Hindlimb muscle (tissue), 1 donor: ENCODE data around the gene SIPA1. TPM values are rescaled to one million over a fixed set of nuclear protein-coding genes. Genes with fewer than 3 reads are reported as not detected.
A peak's percentile ranks its signal among the peaks of the same experiment; 100 is the strongest.

Source experiments
- DNase-seq: peaks from one replicate; pipeline ENCODE4 v3.0.0-alpha.2; 2013
- polyA plus RNA-seq: library from polyadenylated mRNA; unstranded; fragments of 120-200 nt; gene quantifications from one replicate; pipeline ENCODE4 v1.2.1, GENCODE V29; 2013; ENCODE audit not compliant: insufficient read length

The SIPA1 gene, protein sequence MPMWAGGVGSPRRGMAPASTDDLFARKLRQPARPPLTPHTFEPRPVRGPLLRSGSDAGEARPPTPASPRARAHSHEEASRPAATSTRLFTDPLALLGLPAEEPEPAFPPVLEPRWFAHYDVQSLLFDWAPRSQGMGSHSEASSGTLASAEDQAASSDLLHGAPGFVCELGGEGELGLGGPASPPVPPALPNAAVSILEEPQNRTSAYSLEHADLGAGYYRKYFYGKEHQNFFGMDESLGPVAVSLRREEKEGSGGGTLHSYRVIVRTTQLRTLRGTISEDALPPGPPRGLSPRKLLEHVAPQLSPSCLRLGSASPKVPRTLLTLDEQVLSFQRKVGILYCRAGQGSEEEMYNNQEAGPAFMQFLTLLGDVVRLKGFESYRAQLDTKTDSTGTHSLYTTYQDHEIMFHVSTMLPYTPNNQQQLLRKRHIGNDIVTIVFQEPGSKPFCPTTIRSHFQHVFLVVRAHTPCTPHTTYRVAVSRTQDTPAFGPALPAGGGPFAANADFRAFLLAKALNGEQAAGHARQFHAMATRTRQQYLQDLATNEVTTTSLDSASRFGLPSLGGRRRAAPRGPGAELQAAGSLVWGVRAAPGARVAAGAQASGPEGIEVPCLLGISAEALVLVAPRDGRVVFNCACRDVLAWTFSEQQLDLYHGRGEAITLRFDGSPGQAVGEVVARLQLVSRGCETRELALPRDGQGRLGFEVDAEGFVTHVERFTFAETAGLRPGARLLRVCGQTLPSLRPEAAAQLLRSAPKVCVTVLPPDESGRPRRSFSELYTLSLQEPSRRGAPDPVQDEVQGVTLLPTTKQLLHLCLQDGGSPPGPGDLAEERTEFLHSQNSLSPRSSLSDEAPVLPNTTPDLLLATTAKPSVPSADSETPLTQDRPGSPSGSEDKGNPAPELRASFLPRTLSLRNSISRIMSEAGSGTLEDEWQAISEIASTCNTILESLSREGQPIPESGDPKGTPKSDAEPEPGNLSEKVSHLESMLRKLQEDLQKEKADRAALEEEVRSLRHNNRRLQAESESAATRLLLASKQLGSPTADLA
- 41.7 TPM for polyA plus RNA-seq

DNA sequence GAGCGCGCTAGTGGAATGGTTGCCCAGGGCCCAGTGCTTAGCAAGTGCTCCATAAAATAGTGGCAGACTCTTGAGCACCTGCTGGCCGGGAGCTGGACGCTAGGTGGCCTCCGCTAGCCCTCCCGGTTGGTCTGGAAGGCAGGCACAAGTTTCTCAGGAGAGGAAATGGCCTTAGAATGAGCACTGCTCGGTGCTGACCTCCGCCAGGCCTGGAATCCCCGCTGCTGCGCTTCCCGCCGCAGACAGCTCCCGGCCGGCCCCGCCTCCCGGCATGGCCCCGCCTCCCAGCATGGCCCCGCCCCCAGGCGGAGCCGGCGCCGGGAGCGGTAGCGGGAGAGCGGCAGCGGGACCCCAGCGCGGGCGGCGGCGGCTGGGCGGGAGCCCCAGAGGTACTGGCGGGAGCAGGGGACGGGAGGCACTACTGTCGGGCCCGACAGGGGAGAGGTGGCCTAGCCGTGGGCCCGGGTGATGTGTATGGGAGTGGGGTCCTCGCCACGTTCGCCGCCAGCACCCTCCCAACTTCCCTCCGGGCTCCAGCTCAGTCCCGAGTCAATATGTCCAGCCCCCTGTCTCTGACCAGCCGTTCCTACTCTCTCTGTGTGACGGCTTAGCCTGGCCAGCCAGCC lies at the start of gene SIPA1:
Gene SIPA1, plus strand, starts transcription at position 308 of the 626 bp plus-strand sequence. CDS start 2,821 bp downstream, outside the sequence.
- peak; percentile 85 for DNase-seq

DNA sequence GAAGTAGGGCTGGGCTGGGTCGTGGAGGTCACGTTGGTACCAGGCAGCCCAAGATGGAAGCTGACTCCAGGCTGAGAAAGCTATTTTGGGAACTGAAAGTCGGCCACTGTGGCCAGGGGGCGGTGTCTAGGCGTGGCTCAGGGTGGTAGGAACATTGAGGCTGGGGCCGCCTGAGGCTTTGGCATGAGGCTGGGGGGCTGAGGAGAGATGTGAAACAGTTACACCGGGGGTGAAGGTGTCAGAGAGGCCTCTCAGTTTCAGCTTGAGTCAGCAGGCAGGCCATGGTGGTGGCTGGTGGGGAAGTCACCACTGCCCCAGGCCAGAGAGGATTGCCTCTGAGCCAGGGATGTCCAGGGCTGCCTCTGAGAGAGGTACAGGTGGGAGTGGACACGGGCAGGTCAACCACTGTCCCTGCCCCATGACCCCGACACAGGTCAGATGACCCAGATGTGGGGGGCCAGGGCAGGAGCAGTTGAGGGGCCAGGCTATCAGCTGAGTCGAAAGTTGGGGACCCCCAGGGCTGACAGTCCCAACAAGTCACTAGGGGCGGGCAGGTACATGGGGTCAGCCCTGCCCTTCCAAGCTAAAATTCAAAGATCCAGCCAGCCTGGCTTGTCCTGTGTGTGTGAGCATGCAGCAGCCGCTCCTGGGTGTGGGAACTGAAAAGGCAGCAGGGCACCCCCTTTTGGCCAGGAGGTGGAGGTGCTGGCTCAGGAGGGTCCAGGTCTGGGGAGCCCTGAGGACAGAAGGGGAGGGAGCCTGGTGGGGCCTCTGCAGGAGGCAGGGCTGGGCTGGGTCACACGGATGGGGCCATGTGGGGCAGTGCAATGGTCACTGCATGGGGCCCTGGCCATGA lies 49.5 kb upstream of the SIPA1 start:
- no peak for DNase-seq

DNA sequence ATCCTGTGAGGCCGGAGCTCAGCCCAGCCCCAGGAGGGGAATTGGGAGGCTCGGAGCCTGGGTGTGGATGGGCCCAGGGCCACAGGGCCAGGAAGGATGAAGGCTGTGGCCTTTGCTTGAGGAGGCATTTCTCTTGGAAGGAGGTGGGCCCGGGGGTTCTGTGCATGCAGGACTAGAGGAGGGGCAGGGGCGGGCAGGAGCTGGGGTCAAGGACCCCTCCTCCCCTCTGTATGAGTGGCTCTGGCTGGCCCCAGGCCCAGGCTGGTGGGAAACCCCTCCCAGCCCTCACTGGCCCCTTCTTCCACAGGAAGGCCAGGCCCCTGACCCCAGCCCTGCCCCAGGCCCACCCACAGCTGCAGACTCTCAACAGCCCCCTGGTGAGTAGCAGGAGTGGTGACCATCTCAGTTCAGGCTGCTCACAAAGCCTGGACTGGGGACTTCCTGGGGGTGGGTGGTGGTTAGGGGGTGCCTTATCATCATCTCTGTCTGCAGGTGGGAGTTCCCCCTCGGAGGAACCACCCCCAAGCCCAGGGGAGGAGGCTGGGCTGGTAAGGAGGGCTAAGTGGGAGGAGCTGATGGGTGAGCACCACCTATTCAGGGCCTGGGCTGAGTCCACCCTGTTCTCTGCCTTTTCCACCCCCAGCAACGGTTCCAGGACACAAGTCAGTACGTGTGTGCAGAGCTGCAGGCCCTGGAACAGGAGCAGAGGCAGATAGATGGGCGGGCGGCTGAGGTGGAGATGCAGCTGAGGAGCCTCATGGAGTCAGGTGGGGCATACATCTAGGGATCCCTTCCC lies 48.3 kb upstream of the SIPA1 start:
- no peak for DNase-seq

DNA sequence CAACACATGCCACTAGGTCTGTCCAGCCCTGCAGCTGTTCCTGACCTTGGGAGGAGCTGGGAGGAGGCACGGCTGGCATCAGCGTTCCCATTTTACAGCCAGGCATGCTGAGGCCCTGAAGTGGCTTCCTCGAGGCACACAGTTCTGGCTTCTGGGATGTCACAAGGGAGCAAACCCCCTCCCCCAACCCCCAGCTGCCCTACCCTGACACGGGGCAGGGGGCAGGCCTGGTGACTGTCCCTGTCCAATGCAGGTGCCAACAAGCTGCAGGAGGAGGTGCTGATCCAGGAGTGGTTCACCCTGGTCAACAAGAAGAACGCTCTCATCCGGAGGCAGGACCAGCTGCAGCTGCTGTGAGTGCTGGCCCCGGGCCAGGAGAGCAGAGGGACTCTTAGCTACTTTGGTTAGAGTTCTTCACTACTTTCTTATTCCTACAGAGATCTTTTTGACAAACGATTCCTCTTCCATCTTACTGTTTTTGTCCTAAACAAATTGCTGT lies 47.6 kb upstream of the SIPA1 start:
- peak; percentile 82 for DNase-seq

DNA sequence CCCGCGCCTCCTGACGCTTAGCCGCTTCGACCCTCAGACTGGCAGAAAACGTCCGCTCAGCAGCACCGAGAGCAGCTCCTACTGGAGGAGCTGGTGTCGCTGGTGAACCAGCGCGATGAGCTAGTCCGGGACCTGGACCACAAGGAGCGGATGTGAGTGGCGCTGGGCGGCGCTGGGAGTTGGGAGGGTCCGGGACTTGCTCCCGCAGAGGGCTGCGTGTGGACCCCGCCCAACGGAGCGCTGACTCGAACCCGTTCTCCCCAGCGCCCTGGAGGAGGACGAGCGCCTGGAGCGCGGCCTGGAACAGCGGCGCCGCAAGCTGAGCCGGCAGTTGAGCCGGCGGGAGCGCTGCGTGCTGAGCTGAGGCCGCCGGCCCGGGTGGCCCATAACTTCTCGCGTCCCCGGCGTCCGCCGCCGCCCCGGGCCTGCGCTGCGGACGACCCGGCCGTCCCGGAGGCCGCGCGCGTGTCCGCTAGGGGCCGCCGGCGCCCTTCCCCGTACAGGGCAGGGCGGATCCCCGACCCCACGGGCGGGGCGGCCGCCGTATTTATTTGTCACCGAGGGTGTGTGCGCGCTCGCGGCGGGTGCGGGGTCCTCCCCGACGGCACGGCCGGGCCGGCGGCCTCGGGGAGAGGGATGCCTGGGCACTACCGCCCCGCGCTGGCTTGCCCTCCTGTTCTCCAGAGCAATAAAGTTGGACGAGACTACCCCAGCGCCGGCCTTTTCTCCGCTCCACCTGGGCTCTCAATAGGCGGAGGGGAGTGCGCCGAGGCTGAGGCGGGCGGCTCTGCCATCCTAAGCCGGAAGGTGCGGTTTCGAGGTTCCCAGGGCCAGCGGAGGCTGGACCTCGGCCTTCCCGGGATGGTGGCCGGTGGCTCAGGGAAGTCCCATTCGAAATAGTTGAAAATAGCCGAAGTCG lies 45.7 kb upstream of the SIPA1 start:
- no peak for DNase-seq

DNA sequence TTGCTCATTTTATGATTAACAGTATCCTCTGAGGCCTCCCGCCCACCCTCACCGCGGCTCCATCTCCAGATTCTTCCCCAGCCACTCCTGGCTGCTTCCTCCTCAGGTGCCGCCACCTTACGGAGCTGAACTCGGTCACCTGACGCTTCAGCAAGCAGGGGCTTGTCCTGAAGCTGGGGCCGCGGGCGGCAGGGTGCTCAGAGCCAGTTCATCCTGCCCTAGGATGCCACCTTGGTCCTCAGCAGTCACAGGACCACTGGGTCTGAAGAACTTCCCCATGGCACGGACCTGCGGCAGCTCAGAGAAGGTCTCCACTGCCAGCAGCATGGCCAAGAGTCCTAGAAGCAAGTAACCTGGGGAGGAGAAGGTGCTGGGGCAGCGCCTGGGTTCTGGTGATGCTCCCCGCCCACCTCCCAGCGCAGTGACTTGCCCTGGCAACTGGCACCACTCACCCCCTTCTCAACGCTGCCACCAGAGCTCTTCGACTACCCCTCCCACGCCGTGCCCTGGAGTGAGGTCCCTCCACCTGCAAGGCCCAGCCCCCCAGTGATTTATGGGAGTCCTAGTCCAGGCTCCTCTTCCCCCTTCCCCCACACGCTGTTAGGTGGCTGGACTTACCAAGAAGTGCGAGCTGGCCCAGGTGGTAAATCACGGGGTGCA lies 44.9 kb upstream of the SIPA1 start:
- no peak for DNase-seq

DNA sequence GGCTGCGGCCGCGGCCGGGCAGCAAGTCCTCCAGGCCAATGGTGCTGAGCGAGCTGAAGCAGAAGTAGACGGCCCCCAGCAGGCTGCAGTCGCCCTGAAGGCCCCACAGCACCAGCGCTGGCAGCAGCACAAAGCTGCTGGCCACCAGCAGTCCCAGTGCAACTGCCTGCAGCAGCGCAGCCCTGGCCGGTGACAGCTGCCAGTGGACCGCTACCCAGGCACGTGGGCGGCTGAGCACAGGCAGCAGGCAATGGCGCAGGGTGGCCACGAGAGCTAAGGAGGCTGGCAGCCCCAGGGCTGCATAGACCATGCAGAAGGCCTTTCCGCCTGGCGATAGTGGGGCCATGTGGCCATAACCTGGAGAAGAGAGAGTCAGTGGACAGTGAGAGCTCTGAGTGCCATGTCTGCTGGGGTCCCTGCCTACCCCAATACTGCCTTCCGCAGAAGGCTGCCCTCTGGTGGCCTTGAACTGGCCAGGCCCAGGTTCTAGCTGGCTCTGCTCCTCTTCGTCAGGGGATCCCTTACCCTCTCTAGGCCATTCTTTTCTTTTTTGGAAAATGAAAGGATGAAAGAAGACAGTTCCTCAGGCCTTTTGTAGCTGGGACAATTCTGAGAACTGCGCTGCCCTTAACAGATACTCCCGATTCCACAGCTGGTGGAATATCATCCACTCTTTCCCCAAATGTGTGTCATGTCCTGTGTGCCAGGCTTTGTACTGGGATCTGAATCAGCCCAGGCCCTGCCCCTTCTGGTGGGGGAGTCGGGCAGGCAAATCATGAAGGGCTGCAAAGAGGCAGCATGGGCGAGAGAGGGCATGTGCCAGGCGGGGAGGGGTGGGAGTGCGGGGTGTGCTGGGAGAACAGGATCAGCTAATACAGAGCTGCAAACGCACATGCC lies 44.1 kb upstream of the SIPA1 start:
- DNase-seq: no peak

DNA sequence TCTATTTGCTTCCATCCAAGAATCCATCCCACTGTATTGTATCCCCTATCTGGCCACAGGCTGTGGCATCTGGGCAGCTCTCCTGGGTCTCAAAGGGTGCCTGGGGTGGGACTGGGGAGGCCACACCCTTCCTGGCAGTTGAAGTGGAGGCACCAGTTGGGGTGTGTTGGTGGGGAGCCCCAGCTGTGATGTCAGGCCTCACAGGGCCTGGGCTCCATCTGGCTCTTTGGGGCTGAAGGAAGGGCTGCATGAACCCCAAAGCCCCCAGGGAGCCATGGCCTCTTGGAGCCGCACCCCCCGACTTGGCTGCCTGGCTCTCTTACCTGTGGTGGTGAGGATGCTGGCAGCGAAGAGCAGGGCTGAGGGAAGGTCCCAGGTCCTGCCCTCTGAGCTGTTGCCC lies 42.8 kb upstream of the SIPA1 start:
- DNase-seq: no peak

DNA sequence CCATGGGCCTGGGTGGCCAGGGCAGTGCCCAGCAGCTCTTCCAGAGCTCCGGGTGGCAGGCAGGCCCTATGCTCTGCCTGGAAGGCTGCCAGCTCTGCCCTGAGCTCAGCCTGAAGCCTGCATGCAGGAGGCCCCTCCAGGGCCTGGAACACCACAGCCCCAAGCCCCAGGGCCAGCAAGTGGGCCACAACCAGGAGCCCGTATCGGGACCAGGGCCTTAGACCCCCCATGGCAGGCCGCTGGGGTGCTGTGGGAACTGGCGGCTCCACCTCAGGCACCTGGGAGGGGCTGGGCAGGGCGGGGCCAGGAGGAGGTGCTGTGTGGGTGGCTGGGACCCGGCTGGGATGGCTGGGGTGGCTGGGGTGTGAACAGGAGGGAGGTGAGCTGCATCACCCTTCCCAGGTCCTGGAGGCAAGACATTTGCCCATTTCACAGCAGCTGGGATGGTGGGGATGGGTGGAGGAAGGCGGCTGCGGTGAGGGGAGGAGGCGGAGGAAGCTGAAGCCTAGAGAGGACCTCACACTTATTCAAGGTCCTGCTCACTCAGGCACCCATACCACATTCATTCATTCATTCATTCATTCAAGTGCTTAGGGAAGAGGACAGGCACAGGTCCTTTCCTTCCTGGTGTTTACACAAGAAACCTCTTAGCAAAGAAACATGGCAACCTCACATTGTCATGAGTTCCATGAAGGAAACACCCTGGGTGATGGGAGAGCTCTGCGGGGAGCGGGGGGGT lies 42.2 kb upstream of the SIPA1 start, which contains the start of gene KCNK7:
Gene KCNK7, minus strand, starts transcription at position 258 of the 739 bp plus-strand sequence. Its CDS starts 28 bp downstream, at position 230.
- DNase-seq: no peak

DNA sequence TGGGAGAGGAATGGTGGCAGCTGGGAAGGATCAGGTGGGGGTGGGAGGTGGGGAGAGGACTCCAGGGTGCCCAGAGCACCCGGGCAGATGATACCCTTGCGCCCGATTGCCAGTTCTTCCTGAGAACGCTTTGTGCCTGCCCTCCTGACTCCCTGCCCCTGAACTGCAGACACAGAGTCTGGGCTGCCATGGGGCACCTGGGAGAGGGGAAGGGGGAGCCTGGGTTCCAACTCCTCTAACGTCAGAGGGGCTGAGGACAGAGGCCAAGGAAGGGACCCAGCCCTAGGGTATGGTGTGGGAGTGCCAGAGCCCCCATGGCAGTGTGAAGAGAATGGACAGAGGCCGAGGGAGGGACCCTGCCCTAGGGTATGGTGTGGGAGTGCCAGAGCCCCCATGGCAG lies 41.4 kb upstream of the SIPA1 start:
- no peak for DNase-seq

DNA sequence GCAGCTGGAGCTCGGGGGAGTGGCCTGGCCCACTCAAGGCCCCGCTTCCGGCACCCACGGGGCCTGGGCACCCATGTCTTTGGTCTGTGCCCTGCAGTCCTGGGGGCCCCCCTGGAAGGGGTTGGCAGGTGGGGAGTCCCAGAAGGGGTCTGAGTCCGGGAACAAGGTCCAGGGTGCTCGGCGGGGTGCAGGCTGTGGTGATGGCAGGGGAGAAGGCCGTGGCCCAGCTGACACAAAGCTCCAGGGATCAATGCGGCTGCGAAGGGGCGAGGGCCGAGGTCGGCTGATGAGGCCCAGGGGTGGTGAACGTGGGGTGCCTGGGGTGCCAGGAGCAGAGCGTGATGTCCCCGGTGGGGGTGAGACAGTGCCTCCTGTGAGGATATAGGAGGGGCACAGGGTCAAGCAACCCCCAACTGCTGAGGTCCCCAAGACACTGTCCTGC lies 39.6 kb upstream of the SIPA1 start:
- DNase-seq: no peak

DNA sequence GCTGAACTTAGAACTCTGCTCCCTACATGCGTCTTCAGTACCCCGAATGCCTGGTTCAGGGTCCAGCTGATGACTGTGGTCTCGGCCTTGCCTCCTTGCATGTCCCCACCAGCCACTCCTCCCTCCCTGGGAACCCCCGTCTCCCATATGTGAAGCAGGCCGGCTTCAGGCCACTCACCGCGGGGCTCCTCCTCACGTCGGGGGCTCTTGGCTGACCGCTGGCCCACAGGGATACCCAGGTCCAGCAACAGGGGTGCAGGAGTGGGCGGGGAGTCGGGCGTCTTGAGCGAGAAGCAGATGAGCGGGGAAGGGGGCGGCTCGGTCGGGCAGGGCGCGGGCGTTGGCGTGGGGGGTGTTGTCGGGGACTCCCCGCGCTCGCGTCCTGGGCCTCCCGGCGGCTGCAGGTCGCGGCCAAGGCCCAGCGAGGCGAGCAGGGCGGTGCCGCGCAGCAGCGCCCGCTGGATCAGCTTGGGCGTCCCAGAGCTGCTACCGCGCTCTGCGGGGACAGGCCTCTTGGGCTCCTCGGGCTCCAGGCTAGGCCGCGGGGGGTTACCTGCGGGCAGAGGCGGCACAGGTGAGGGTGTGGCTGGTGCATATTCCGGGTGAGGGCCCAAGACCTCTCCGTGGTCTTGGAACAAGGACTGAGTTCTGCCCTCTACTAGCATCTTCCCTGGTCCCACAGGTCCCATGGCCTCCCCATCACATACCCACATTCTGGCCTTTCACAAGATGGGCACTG lies 38.5 kb upstream of the SIPA1 start:
- DNase-seq: no peak

DNA sequence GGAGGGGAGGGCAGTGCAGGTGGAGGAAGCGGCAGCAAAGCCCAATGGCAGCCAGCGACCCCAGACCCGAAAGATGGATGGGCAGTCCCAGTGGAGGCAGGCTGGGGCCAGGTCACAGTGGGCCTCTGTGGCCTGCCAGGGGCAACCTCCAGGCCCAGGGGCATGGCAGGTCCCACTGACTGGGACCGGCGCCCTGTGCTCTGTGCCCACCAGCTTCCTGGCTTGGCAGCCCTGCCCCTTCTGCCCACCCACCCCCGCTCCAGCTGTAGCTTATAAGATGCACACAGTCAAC lies 38.0 kb upstream of the SIPA1 start:
- DNase-seq: no peak

DNA sequence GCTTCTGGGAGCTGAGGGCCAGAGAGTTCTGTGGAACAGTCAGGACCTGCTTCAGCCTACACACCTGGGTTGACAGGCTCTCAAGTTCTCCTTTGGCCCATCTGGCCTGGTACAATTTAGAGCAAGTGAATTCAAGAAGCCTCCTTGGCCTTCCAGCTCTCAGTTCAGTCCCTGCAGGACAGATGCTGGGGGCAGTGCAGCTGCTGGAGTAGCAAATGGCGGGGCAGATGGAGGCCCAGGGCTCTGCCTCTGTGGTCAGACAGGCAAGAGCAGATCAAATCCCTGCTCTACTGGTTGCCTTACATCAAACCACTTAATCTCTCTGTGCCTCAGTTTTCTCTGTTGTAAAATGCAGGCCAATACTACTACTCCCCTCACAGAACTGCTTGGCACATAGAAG lies 33.6 kb upstream of the SIPA1 start:
- no peak for DNase-seq

DNA sequence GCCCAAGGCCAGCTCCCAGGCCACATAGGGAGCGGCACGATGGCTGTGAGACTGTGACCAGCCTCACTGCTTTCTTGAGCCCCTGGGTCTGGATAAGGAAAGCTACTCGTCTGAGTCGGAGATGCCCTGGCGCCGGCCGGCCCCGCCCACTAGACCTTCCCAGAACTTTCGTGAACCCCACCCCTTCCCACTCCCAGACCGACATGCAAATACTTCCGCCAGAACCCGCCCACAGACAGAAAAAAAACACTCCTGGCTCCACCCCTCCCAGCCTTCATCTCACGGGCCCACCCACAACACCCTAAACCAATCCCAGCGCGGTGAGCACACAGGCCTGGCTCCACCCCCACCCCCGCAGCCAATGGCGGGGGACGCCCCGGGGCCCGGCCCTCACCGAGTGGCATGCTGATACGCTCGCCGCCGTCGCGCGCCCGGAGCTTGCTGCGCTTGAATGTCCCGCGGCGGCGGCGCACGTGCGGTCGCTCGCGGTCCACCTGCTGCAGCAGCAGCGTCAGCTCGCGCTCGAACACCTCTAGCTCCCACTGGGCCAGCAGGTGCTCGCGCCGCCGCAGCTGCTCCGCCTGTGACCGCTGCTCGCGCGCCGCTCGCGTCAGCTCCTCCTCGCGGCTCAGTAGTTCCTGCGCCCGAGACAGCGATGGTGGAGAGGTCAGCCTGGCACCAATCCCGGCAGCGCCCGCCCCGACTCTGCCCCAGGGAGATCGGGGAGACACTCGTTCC lies 30.9 kb upstream of the SIPA1 start:
- DNase-seq: peak; percentile 93
